Astrocyte (in vitro differentiated cells and primary cell): ENCODE results near the gene JAKMIP1. TPM values are rescaled to one million over a fixed set of nuclear protein-coding genes. Genes with fewer than 3 reads are reported as not detected.
A peak's percentile ranks its signal among the peaks of the same experiment; 100 is the strongest.

Experiments
- DNase-seq: peaks from one replicate; pipeline ENCODE4 v3.0.0-alpha.2; 2010; ENCODE audit warnings: low read depth
- FAIRE-seq: peaks from 2 replicates; lab custom pipeline; 2011; peaks lifted over from hg19 to GRCh38; lab: Jason Lieb, UNC
- H2AFZ ChIP-seq: 2 replicates; pipeline ENCODE4 v1.6.0; 2012; ENCODE audit warnings: low read depth, low read length, inconsistent platforms
- H3K27ac ChIP-seq: 2 replicates; pipeline ENCODE4 v1.5.1; 2011; ENCODE audit warnings: low read depth, low read length, inconsistent platforms
- H3K27me3 ChIP-seq: 2 replicates; pipeline ENCODE4 v1.6.0; 2011; ENCODE audit warnings: low read length, inconsistent platforms; ENCODE audit not compliant: insufficient read depth
- H3K36me3 ChIP-seq: 2 replicates; pipeline ENCODE4 v1.5.1; 2011; ENCODE audit warnings: low read length, inconsistent platforms; ENCODE audit not compliant: insufficient read depth
- H3K4me1 ChIP-seq: 2 replicates; pipeline ENCODE4 v1.5.1; 2011; ENCODE audit warnings: low read length, inconsistent platforms; ENCODE audit not compliant: insufficient read depth
- H3K4me2 ChIP-seq: 2 replicates; pipeline ENCODE4 v1.6.0; 2012; ENCODE audit warnings: low read length, inconsistent platforms
- H3K4me3 ChIP-seq: 2 replicates; pipeline ENCODE4 v1.5.1; 2011; ENCODE audit warnings: low read depth, mild to moderate bottlenecking, low read length, inconsistent platforms; ENCODE audit not compliant: insufficient read depth
- H3K79me2 ChIP-seq: 2 replicates; pipeline ENCODE4 v1.6.0; 2012; ENCODE audit warnings: mild to moderate bottlenecking, low read length, inconsistent platforms; ENCODE audit not compliant: insufficient read depth
- H3K9ac ChIP-seq: 2 replicates; pipeline ENCODE4 v1.6.0; 2012; ENCODE audit warnings: mild to moderate bottlenecking, low read length, inconsistent platforms
- H3K9me3 ChIP-seq: 2 replicates; pipeline ENCODE4 v1.5.1; 2012; ENCODE audit warnings: low read depth, mild to moderate bottlenecking, low read length, inconsistent platforms; ENCODE audit not compliant: insufficient read depth
- H4K20me1 ChIP-seq: 2 replicates; pipeline ENCODE4 v1.6.0; 2012; ENCODE audit warnings: low read length, inconsistent platforms; ENCODE audit not compliant: insufficient read depth
- H3K27ac Mint-ChIP-seq: one replicate; pipeline ENCODE4 v1.8.0; 2021; ENCODE audit warnings: mild to moderate bottlenecking, mixed read lengths; ENCODE audit not compliant: unreplicated experiment
- H3K27me3 Mint-ChIP-seq: one replicate; pipeline ENCODE4 v1.8.0; 2021; ENCODE audit warnings: low read depth, mixed read lengths; ENCODE audit not compliant: unreplicated experiment
- H3K36me3 Mint-ChIP-seq: one replicate; pipeline ENCODE4 v1.8.0; 2021; ENCODE audit warnings: low read depth, mixed read lengths; ENCODE audit not compliant: unreplicated experiment
- H3K4me1 Mint-ChIP-seq: one replicate; pipeline ENCODE4 v1.8.0; 2021; ENCODE audit warnings: low read depth, mixed read lengths; ENCODE audit not compliant: unreplicated experiment
- H3K4me3 Mint-ChIP-seq: one replicate; pipeline ENCODE4 v1.8.0; 2021; ENCODE audit warnings: mild to moderate bottlenecking, moderate library complexity, mixed read lengths; ENCODE audit not compliant: unreplicated experiment
- H3K9me3 Mint-ChIP-seq: one replicate; pipeline ENCODE4 v1.8.0; 2021; ENCODE audit warnings: mild to moderate bottlenecking, mixed read lengths; ENCODE audit not compliant: unreplicated experiment
- EZH2 ChIP-seq: IDR thresholded peaks from 2 replicates; pipeline ENCODE4 v1.6.1; 2012; ENCODE audit warnings: mild to moderate bottlenecking, low read length, inconsistent platforms; ENCODE audit not compliant: insufficient read depth
- total RNA-seq: library from RNA; stranded (reverse); gene quantifications from 2 replicates; pipeline ENCODE4 v1.2.1, GENCODE V29; 2021
- TF ChIP-seq, protein P1 (sequence below): IDR thresholded peaks from 2 replicates; pipeline ENCODE4 v1.5.1; 2011; ENCODE audit warnings: low read depth, mild to moderate bottlenecking, inconsistent platforms, low read length, moderate library complexity; ENCODE audit not compliant: insufficient read depth

The JAKMIP1 gene
- total RNA-seq, 1 donor from 2014 or later: 0.50 TPM

GRCh38 chr4:6090931-6091330, 109.4 kb downstream of the JAKMIP1 start:
- no peak overlapping the region for H3K4me3 Mint-ChIP-seq

GRCh38 chr4:6088950-6089349, 111.4 kb downstream of the JAKMIP1 start:
- H3K27ac Mint-ChIP-seq: no peak overlapping the region
- H3K9me3 Mint-ChIP-seq: peaks cover 3% of the 10 kb centered on the region
- Histone ChIP-seq H3K79me2 (no peaks in the 10 kb centered on the region), H3K27me3 (no peaks in the 10 kb centered on the region), H3K9me3 (no peaks in the 10 kb centered on the region), H2AFZ (no peak overlapping the region), H3K4me2 (no peak overlapping the region), H3K27ac (no peak overlapping the region), H3K4me1 (no peaks in the 10 kb centered on the region), H4K20me1 (no peaks in the 10 kb centered on the region), H3K9ac (no peak overlapping the region), H3K36me3 (no peaks in the 10 kb centered on the region), H3K4me3 (no peak overlapping the region)
- peaks cover 3% of the 10 kb centered on the region for H3K36me3 Mint-ChIP-seq
- DNase-seq (no peak), FAIRE-seq (no peak)
- H3K4me1 Mint-ChIP-seq: no peaks in the 10 kb centered on the region
- no peak overlapping the region for H3K4me3 Mint-ChIP-seq
- peaks cover 65% of the 10 kb centered on the region for H3K27me3 Mint-ChIP-seq
- TF ChIP-seq, protein P1, sequence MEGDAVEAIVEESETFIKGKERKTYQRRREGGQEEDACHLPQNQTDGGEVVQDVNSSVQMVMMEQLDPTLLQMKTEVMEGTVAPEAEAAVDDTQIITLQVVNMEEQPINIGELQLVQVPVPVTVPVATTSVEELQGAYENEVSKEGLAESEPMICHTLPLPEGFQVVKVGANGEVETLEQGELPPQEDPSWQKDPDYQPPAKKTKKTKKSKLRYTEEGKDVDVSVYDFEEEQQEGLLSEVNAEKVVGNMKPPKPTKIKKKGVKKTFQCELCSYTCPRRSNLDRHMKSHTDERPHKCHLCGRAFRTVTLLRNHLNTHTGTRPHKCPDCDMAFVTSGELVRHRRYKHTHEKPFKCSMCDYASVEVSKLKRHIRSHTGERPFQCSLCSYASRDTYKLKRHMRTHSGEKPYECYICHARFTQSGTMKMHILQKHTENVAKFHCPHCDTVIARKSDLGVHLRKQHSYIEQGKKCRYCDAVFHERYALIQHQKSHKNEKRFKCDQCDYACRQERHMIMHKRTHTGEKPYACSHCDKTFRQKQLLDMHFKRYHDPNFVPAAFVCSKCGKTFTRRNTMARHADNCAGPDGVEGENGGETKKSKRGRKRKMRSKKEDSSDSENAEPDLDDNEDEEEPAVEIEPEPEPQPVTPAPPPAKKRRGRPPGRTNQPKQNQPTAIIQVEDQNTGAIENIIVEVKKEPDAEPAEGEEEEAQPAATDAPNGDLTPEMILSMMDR: no peak
- TF ChIP-seq EZH2: no peak

More at GRCh38 chr4:6090931-6091330, 109.4 kb downstream of the JAKMIP1 start:
- Mint-ChIP-seq H3K36me3 (peaks cover 2% of the 10 kb centered on the region), H3K27ac (no peak overlapping the region), H3K27me3 (peaks cover 60% of the 10 kb centered on the region), H3K4me1 (peaks cover 6% of the 10 kb centered on the region), H3K9me3 (peaks cover 2% of the 10 kb centered on the region)
- Histone ChIP-seq H3K4me3 (no peak overlapping the region), H3K9me3 (no peaks in the 10 kb centered on the region), H3K27me3 (no peaks in the 10 kb centered on the region), H3K4me2 (no peak overlapping the region), H2AFZ (no peak overlapping the region), H3K9ac (no peak overlapping the region), H3K36me3 (no peaks in the 10 kb centered on the region), H4K20me1 (no peaks in the 10 kb centered on the region), H3K79me2 (no peaks in the 10 kb centered on the region), H3K27ac (no peak overlapping the region), H3K4me1 (no peaks in the 10 kb centered on the region)
- TF ChIP-seq, protein P1: no peak
- TF ChIP-seq EZH2: no peak
- FAIRE-seq (no peak), DNase-seq (no peak)

DNA sequence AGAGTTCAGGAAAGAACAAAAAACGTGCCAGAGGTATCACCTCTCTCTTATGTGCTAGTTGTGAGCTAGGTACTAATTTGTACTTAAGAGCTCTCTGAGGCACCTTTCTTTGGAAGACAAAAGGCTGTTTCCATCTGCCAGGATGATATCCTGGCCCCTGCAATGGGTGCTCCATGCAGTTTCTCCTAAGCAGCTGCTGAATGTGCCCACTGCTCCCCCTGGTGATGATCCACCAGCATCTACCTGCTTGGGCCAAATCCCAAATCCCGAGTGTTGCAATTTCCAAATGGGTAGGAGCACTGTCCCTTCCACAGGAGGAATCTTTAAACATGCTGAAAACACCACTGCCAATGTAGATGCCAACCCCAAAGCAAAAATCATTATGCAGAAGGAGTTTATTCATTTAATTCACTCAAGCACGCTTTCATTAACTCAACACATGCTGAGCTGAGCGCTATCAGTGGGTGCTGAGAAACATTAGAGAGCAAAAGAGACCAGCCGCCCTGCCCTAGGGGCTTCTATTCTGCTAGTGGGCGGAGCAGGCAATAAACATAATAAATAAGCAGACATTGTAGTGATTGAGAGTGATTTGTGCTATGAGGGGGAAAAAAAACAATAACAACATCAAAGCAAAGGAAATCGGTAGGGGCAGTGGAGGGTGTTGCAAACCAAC, 112.5 kb downstream of the JAKMIP1 start:
- H3K4me3 Mint-ChIP-seq: no peak overlapping the region
- H3K9me3 Mint-ChIP-seq: peaks cover 3% of the 10 kb centered on the region
- no peaks in the 10 kb centered on the region for H3K79me2 ChIP-seq
- no peaks in the 10 kb centered on the region for H3K4me1 Mint-ChIP-seq
- no peaks in the 10 kb centered on the region for H4K20me1 ChIP-seq
- H2AFZ ChIP-seq: no peak overlapping the region
- H3K27ac ChIP-seq: no peak overlapping the region
- no peak for FAIRE-seq
- H3K27me3 ChIP-seq: no peaks in the 10 kb centered on the region
- H3K36me3 Mint-ChIP-seq: peaks cover 3% of the 10 kb centered on the region
- H3K4me1 ChIP-seq: no peaks in the 10 kb centered on the region
- H3K36me3 ChIP-seq: no peaks in the 10 kb centered on the region
- peaks cover 62% of the 10 kb centered on the region for H3K27me3 Mint-ChIP-seq
- no peak overlapping the region for H3K27ac Mint-ChIP-seq
- H3K9ac ChIP-seq: no peak overlapping the region
- no peak for DNase-seq
- H3K4me2 ChIP-seq: no peak overlapping the region
- no peaks in the 10 kb centered on the region for H3K9me3 ChIP-seq
- H3K4me3 ChIP-seq: no peak overlapping the region
- TF ChIP-seq EZH2: no peak
- TF ChIP-seq, protein P1: peak; percentile 47
